Liver (tissue), 2 donors: Measurements from ENCODE around the gene LY6G6C.

Experiments used
- CTCF ChIP-seq: fragments of 150-350 bp; IDR thresholded peaks from 2 replicates; pipeline ENCODE4 v1.5.1; 2017; ENCODE audit warnings: improper control_type of control experiment, low read depth, low read length; ENCODE audit not compliant: missing input control
- ZBTB33 ChIP-seq: IDR thresholded peaks from 2 replicates; pipeline ENCODE4 v1.6.1; 2016; ENCODE audit warnings: antibody characterized with exemption
- donor health status: healthy.

- TF ChIP-seq CTCF: no peak
- TF ChIP-seq ZBTB33: no peak
These were observed 49.3 kb upstream of the LY6G6C start for GRCh38 chr6:31770860-31771259.
